ENCODE data around the gene ZSCAN31. TPM values are rescaled to one million over a fixed set of nuclear protein-coding genes. Genes with fewer than 3 reads are reported as not detected.

ZSCAN31 gene
- polyA plus RNA-seq, 2 of the 4 experiments (the other 2 are of a cell fraction), result 3.0 to 4.8 TPM

DNA sequence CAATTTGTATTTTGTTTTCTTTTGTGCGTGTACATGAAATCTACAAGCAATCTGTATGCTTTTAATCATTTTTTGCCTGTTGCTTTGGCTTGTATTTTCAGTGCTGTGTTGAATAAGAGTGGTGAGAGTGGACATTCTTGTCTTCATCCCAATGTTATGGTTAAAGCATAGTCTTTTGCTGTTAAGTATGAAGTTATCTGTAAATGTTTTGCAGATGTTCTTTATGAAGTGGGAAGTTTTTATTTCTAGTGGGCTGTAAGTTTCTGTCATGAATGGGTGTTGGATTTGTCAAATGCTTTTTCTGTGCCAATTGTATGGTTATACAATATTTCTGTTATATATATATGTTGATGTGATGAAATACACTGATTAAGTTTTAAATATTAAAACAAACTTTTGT lies 38.0 kb upstream of the ZSCAN31 start (continued):
- no peak for TF ChIP-seq ZSCAN20 (CRISPR knock-in tag; IDR thresholded peaks at IDR 0.05)
- no peak for TF ChIP-seq MYC (IDR thresholded peaks at IDR 0.05; ENCODE audit: borderline replicate concordance, low read length)
- TF ChIP-seq EHMT2 (IDR thresholded peaks at IDR 0.05; ENCODE audit: low read depth), result no peak
- TF ChIP-seq SREBF2 (IDR thresholded peaks at IDR 0.05), result no peak
- no peak for TF ChIP-seq HOXA7 (CRISPR knock-in tag; IDR thresholded peaks at IDR 0.05)

DNA sequence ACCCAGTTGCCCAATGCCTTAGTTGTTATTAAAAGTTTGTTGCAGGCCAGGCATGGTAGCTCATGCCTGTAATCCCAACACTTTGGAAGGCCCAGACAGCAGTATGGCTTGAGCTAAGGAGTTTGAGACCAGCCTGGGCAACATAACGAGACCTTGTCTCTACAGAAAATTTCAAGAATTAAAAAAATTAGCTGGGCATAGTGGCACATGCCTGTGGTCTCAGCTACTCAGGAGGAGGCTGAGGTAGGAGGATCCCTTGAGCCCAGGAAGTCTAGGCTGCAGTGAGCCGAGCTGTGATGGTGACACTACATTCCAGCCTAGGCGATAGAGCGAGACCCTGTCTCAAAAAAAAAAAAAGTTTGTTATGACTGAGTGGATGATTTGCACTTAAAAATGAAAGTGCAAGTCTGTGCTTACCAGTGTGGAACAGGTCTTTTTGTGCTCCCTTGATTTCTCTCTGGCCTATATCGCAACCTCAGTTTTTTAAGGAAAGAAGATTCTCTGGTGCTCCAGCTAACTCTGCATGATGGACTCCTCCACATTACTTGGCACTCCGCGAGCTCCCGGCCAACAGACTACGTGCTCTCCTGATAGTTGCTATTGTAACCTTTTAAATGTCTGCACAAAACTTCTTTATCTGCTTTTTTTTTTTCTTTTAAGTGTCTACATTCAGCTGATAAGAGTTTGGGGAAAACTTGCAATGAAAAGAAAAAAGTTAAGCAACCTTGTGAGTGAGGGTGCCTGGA lies 35.9 kb upstream of the ZSCAN31 start:
- no peak for DNase-seq (ENCODE audit: low read depth in 1 of 2, low spot score in 1 of 2)

DNA sequence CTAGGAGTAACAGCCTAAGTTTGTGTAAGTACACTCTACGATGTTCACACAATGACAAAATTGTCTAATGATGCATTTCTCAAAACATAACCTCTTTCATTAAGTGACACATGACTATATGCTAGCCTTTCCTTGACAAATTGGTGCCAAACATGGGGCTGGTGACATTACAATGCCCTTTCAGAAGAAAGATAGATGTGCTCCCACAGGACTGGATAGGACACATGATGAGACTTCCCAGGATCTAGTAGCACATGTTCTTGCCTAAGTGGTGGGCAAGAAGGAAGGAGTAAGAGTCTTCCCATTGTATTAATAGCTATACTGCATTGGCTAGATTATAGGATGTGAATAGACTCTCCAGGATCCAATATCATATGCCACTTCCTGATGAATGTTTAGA lies 35.3 kb upstream of the ZSCAN31 start:
- no peak for FAIRE-seq
- Histone ChIP-seq H3K27ac (no peak overlapping the region), H3K9me3 (no peaks in the 10 kb centered on the region), H3K4me3 (no peak overlapping the region), H3K4me2 (no peak overlapping the region), H3K4me1 (no peaks in the 10 kb centered on the region)
- no peak for ATAC-seq
- 62% methylated on average over 1 of the region's 1 CpG for WGBS (ENCODE audit: missing lambda C conversion rate)
- no peak for TF ChIP-seq TFCP2L1 (CRISPR knock-in tag; IDR thresholded peaks at IDR 0.05)
- no peak for TF ChIP-seq SREBF2 (IDR thresholded peaks at IDR 0.05)
- TF ChIP-seq HOXA7 (CRISPR knock-in tag; IDR thresholded peaks at IDR 0.05), result no peak
- no peak for TF ChIP-seq CHD4 (IDR thresholded peaks at IDR 0.05; ENCODE audit: borderline replicate concordance)
- TF ChIP-seq EHF (CRISPR knock-in tag; IDR thresholded peaks at IDR 0.05), result no peak
- TF ChIP-seq KDM1A (IDR thresholded peaks at IDR 0.05; ENCODE audit: low read depth), result no peak
- TF ChIP-seq FOXS1 (CRISPR knock-in tag; IDR thresholded peaks at IDR 0.05), result no peak
- TF ChIP-seq POLR2AphosphoS2 (conservative IDR thresholded peaks at IDR 0.05; ENCODE audit: low read length), result no peak
- TF ChIP-seq NFE2L2 (conservative IDR thresholded peaks at IDR 0.05; ENCODE audit: low read length), result no peak
- TF ChIP-seq HOXB5 (CRISPR knock-in tag; IDR thresholded peaks at IDR 0.05), result no peak
- no peak for TF ChIP-seq CHD2 (IDR thresholded peaks at IDR 0.05; ENCODE audit: low read length, partially characterized antibody)
- no peak for TF ChIP-seq GATA3 (IDR thresholded peaks at IDR 0.05; ENCODE audit: borderline replicate concordance)
- ChIA-PET CTCF (interaction anchor here (2.2 kb wide), 1 partner anchor 16 kb away, joined by 5 read pairs; no protein-coding TSS in a partner anchor), POLR2A (interaction anchor here (1.1 kb wide), 1 partner anchor 12 kb away, joined by 3 read pairs; no protein-coding TSS in a partner anchor)
- no peak for DNase-seq (ENCODE audit: low read depth in 1 of 2, low spot score in 1 of 2)

More for the DNA sequence above, 35.9 kb upstream of the ZSCAN31 start:
- POLR2A ChIA-PET, result interaction anchor here (0.6 to 1.1 kb wide), 2 partner anchors 11 to 1225 kb away, joined by 3 read pairs; a partner anchor contains a TSS
- no peak for TF ChIP-seq MAFK (IDR thresholded peaks at IDR 0.05; ENCODE audit: partially characterized antibody)
- TF ChIP-seq, protein P1, sequence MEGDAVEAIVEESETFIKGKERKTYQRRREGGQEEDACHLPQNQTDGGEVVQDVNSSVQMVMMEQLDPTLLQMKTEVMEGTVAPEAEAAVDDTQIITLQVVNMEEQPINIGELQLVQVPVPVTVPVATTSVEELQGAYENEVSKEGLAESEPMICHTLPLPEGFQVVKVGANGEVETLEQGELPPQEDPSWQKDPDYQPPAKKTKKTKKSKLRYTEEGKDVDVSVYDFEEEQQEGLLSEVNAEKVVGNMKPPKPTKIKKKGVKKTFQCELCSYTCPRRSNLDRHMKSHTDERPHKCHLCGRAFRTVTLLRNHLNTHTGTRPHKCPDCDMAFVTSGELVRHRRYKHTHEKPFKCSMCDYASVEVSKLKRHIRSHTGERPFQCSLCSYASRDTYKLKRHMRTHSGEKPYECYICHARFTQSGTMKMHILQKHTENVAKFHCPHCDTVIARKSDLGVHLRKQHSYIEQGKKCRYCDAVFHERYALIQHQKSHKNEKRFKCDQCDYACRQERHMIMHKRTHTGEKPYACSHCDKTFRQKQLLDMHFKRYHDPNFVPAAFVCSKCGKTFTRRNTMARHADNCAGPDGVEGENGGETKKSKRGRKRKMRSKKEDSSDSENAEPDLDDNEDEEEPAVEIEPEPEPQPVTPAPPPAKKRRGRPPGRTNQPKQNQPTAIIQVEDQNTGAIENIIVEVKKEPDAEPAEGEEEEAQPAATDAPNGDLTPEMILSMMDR (IDR thresholded peaks at IDR 0.05), result no peak
- TF ChIP-seq, protein P2, sequence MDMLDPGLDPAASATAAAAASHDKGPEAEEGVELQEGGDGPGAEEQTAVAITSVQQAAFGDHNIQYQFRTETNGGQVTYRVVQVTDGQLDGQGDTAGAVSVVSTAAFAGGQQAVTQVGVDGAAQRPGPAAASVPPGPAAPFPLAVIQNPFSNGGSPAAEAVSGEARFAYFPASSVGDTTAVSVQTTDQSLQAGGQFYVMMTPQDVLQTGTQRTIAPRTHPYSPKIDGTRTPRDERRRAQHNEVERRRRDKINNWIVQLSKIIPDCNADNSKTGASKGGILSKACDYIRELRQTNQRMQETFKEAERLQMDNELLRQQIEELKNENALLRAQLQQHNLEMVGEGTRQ (IDR thresholded peaks at IDR 0.05), result no peak
- no peak for TF ChIP-seq HOXB13 (CRISPR knock-in tag; IDR thresholded peaks at IDR 0.05; ENCODE audit: low read depth)
- TF ChIP-seq, protein P3, sequence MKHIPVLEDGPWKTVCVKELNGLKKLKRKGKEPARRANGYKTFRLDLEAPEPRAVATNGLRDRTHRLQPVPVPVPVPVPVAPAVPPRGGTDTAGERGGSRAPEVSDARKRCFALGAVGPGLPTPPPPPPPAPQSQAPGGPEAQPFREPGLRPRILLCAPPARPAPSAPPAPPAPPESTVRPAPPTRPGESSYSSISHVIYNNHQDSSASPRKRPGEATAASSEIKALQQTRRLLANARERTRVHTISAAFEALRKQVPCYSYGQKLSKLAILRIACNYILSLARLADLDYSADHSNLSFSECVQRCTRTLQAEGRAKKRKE (CRISPR knock-in tag; IDR thresholded peaks at IDR 0.05; ENCODE audit: low read depth), result no peak
- no peak for TF ChIP-seq GATA3 (IDR thresholded peaks at IDR 0.05; ENCODE audit: borderline replicate concordance)
- no peak for TF ChIP-seq FOXS1 (CRISPR knock-in tag; IDR thresholded peaks at IDR 0.05)
- TF ChIP-seq RAD21 (conservative IDR thresholded peaks at IDR 0.05 in 1 of 2, IDR thresholded peaks at IDR 0.05 in 1 of 2), result no peak
- no peak for TF ChIP-seq TFCP2L1 (CRISPR knock-in tag; IDR thresholded peaks at IDR 0.05)
- TF ChIP-seq HEYL (CRISPR knock-in tag; IDR thresholded peaks at IDR 0.05), result no peak
- TF ChIP-seq, protein P4, sequence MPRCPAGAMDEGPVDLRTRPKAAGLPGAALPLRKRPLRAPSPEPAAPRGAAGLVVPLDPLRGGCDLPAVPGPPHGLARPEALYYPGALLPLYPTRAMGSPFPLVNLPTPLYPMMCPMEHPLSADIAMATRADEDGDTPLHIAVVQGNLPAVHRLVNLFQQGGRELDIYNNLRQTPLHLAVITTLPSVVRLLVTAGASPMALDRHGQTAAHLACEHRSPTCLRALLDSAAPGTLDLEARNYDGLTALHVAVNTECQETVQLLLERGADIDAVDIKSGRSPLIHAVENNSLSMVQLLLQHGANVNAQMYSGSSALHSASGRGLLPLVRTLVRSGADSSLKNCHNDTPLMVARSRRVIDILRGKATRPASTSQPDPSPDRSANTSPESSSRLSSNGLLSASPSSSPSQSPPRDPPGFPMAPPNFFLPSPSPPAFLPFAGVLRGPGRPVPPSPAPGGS (IDR thresholded peaks at IDR 0.05), result no peak
- TF ChIP-seq MAZ (IDR thresholded peaks at IDR 0.05; ENCODE audit: borderline replicate concordance, low read depth, low read length), result no peak
- no peak for TF ChIP-seq HDAC2 (IDR thresholded peaks at IDR 0.05)
- TF ChIP-seq CHD4 (IDR thresholded peaks at IDR 0.05; ENCODE audit: borderline replicate concordance), result no peak
- no peak for TF ChIP-seq JUNB (IDR thresholded peaks at IDR 0.05)
- TF ChIP-seq FOSB (CRISPR knock-in tag; IDR thresholded peaks at IDR 0.05), result no peak
- TF ChIP-seq ZC3H11A (IDR thresholded peaks at IDR 0.05), result no peak
- no peak for TF ChIP-seq CBX2 (IDR thresholded peaks at IDR 0.05; ENCODE audit: borderline replicate concordance, low read depth)
- H3K4me2 ChIP-seq, result no peak overlapping the region
- H3K4me3 ChIP-seq, result no peak overlapping the region
- no peaks in the 10 kb centered on the region for H3K4me1 ChIP-seq
- WGBS (ENCODE audit: missing lambda C conversion rate), result 88% methylated on average over 9 of the region's 9 CpGs
- ATAC-seq (no peak), FAIRE-seq (no peak)
- CTCF ChIA-PET, result interaction anchor here (0.7 to 2.2 kb wide), 2 partner anchors 10 to 16 kb away, joined by 3 to 5 read pairs; no protein-coding TSS in a partner anchor
- no peak overlapping the region for H3K27ac ChIP-seq
- H3K9me3 ChIP-seq, result no peaks in the 10 kb centered on the region
